GM10266 (cell line): Measurements from ENCODE around the gene TSR1.

ENCODE experiments used
- DNase-seq: peaks from one replicate; pipeline ENCODE4 v3.0.0; 2012; ENCODE audit errors: extremely low spot score
- TF ChIP-seq, protein P1 (sequence below): IDR thresholded peaks from 2 replicates; pipeline ENCODE4 v1.5.1; 2012; ENCODE audit warnings: mild to moderate bottlenecking, low read depth; ENCODE audit not compliant: control insufficient read depth, insufficient read depth; ENCODE audit errors: missing control alignments

Gene TSR1

DNA sequence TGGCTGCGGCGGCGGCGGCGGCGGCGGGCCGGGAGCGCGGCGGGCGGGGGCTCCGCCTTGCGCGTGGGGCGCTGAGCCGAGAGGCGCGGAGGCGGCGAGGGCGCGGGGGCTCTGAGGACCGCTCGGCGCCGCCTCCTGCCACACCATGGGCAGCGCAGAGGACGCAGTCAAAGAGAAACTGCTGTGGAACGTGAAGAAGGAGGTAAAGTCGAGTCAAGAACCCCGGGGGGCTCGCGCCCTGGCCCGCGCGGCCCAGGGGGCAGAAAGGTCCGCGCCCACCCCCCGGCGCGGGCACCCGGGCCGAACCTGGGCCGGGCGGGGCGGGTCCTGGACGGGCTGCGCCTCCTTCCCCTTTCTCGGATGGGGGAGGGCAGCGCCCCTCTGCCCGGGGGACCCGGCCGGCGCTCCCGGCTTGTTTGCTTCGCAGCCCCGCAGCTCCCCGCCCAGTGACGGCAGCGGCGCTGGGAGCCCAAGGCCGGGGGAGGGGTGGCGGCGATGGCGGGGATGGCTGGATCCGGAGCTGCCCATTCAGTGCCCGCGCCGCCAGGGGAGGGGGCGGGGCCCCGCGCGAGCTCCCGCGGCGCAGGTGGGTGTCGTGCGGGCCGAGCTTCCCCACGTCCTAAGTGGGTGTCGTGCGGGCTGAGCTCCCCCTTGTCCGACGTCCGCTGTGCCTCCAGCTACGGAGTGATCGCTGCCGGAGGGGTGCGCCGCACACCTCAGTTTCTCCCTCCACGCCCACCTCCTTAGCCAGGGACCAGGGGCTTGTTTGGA lies 1.5 kb upstream of the TSR1 start:
- peak; percentile 81 for DNase-seq
- TF ChIP-seq, protein P1, sequence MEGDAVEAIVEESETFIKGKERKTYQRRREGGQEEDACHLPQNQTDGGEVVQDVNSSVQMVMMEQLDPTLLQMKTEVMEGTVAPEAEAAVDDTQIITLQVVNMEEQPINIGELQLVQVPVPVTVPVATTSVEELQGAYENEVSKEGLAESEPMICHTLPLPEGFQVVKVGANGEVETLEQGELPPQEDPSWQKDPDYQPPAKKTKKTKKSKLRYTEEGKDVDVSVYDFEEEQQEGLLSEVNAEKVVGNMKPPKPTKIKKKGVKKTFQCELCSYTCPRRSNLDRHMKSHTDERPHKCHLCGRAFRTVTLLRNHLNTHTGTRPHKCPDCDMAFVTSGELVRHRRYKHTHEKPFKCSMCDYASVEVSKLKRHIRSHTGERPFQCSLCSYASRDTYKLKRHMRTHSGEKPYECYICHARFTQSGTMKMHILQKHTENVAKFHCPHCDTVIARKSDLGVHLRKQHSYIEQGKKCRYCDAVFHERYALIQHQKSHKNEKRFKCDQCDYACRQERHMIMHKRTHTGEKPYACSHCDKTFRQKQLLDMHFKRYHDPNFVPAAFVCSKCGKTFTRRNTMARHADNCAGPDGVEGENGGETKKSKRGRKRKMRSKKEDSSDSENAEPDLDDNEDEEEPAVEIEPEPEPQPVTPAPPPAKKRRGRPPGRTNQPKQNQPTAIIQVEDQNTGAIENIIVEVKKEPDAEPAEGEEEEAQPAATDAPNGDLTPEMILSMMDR, result peak; percentile 4

DNA sequence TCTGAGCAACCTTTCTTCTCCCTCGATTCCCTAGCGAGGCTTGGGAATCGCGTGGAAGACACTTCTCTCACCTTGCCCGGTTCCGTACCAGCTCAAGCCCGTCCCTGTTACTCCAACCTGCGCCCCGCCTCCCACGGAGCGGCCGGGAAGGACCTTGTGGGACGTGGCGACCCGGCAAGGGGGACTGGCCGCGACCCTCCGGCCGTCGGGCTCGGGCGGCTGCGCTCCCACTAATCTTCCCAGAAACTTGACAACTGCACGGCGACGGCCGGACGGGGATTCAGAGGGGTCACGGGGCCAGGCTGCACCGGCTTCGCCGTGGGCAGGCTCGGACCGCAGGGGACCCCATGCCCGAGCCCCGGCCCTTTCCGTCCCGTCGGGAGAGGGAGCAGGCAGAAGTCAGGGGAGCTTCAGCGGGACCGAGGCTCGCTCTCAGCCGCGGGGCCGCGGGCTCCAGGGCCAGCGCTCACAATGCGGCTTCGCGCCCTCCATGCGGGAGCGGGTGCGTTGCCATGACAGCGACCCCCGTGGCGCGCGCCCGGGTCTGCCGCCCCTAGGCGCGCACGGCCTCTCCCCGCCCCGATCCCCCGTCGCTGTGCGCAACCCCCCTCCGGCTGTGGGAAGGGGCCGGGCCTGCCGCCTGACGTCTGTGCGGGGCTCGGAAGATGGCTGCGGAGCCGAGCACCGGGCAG lies 741 bp upstream of the TSR1 start, which contains the start of gene SGSM2:
TSS of gene SGSM2 (plus strand) at position 650 of the 692 bp plus-strand sequence. CDS start 188 bp downstream, outside the sequence.
- TF ChIP-seq, protein P1, result no peak
- DNase-seq, result peak; percentile 94

DNA sequence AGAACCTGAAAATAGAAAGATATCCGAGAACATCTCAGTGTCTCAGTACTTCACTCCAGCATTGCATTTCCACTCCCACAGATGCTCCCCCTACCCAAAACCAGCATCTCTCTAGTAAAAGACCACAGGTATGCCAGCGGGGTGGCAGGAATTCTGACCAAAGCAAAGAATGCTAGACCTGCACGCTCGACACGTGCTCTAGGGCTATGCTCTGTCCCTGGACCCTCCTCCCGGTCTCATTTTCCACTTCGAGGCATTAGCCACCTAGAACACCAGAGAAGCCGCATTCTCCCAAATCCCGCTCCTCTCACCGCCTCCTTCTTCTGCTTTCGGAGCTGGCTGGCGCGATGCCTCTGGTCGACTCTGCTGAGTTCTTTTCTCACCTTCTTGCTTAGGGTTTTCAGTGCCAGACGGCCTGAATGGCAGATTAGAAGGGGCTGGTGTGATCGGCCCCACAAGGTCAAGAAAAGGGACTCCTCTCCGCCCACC lies 487 bp downstream of the TSR1 start:
- peak; percentile 30 for DNase-seq

DNA sequence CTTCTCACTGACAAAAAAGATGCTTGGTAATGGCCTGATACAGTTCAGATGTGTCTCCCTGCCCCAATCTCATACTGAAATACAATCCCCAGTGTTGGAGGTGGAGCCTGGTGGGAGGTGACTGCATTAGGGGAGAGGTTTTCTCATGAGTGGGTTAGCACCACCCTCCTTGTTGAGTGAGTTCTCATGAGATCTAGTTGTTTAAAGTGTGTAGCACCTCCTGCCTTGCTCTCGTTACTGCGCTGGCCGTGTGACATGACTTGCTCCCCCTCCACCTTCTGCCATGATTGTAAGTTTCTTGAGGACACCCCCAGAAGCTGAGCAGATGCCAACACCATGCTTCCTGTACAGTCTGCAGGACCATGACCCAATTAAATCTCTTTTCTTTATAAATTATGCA lies 5.0 kb downstream of the TSR1 start:
- DNase-seq, result no peak
- TF ChIP-seq, protein P1, result no peak

More for the DNA sequence above, 487 bp downstream of the TSR1 start:
- TF ChIP-seq, protein P1, result no peak

DNA sequence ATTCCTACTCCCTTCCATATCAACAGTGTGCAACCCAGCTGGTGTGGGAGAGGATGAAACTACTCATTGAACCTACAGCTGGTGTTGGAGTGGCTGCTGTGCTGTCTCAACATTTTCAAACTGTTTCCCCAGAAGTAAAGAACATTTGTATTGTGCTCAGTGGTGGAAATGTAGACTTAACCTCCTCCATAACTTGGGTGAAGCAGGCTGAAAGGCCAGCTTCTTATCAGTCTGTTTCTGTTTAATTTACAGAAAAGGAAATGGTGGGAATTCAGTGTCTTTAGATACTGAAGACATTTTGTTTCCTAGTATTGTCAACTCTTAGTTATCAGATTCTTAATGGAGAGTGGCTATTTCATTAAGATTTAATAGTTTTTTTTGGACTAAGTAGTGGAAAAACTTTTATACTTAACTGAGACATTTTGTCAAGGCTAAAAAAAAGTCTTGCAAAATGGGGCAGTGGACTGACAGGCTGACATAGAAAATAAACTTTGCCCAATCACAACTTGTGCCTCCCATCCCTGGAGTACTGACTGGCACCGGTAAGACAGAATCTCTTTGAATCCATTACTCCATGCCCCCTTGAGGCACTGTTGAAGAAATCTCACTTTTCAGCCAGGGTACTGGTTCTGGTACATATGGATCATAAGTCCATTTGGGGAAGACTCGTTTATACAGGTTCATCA lies 12.5 kb downstream of the TSR1 start:
- TF ChIP-seq, protein P1, result no peak
- DNase-seq, result no peak

DNA sequence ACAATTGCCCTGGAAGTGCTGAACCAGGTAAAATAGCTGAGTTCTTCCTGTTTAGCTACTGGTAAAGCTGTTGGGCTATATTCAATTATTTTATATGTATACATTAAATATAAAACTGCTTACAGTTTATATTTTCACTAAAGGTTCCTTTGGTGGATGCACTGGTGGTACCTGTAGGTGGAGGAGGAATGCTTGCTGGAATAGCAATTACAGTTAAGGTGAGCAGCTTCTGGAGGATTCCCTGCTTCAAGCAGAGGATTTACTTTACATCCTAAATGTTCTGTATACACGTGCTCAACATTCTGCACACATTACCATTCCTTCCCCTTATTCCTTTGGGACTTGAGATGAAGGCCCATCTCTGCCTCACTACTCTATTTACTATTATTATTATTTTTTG lies 14.9 kb downstream of the TSR1 start:
- TF ChIP-seq, protein P1, result no peak
- DNase-seq, result no peak
